Measurements from ENCODE around the gene CHSY3.

GRCh38 chr5:130090569-130091270 lies 186.5 kb downstream of the CHSY3 start:
- TF ChIP-seq CTCF (IDR thresholded peaks at IDR 0.05; ENCODE audit: insufficient read depth, low read depth, low read length) = no peak
- TF ChIP-seq EZH2 (IDR thresholded peaks at IDR 0.05; ENCODE audit: insufficient read depth, low read length) = no peak
